Activated B cell treated with CpG ODN at 0.5 μM for 24 hours (primary cell): Measurements from ENCODE around the gene MCRIP2. TPM values are rescaled to one million over a fixed set of nuclear protein-coding genes. Genes with fewer than 3 reads are reported as not detected.

Source experiments
- ATAC-seq: fragments of 200-7000 bp; cut with Tn5 transposase; one replicate; pipeline ENCODE4 v1.10.0; 2021; ENCODE audit warnings: low read depth, mild to moderate bottlenecking, moderate library complexity
- CTCF ChIA-PET: fragments of 350-600 bp; sonication (Branson Sonifier 250); formaldehyde crosslinking; loops from one replicate; lab custom pipeline; 2021; ENCODE audit warnings: antibody characterized with exemption; lab: Charles Lee
- POLR2A ChIA-PET: fragments of 350-600 bp; sonication (Branson Sonifier 250); formaldehyde crosslinking; loops from one replicate; lab custom pipeline; 2021; ENCODE audit warnings: antibody characterized with exemption; lab: Charles Lee
- DNase-seq: peaks from one replicate; pipeline ENCODE4 v3.0.0; 2022
- H3K27ac Mint-ChIP-seq: one replicate; pipeline ENCODE4 v1.8.0; 2020; ENCODE audit warnings: mixed read lengths
- H3K27me3 Mint-ChIP-seq: one replicate; pipeline ENCODE4 v1.8.0; 2021; ENCODE audit warnings: mixed read lengths
- H3K36me3 Mint-ChIP-seq: one replicate; pipeline ENCODE4 v1.8.0; 2021; ENCODE audit warnings: low read depth, mixed read lengths
- H3K4me1 Mint-ChIP-seq: one replicate; pipeline ENCODE4 v1.8.0; 2021; ENCODE audit warnings: mixed read lengths
- H3K4me3 Mint-ChIP-seq: one replicate; pipeline ENCODE4 v1.8.0; 2020; ENCODE audit warnings: mild to moderate bottlenecking, mixed read lengths
- H3K9me3 Mint-ChIP-seq: one replicate; pipeline ENCODE4 v1.8.0; 2020; ENCODE audit warnings: mixed read lengths
- CTCF ChIP-seq: fragments of 200-600 bp; IDR thresholded peaks from one replicate; pipeline ENCODE4 v1.8.0; 2022; ENCODE audit warnings: antibody characterized with exemption, mild to moderate bottlenecking
- intact Hi-C: fragments of 100-400 bp; cut with micrococcal nuclease; formaldehyde crosslinking; loops from one replicate; pipeline ENCODE4 v1.15.1; 2024
- total RNA-seq: library from RNA; stranded (reverse); gene quantifications from 2 replicates; pipeline ENCODE4 v1.2.3, GENCODE V29; 2022

The MCRIP2 gene
- total RNA-seq, 1 donor from 2014 or later, result 38.9 TPM

- H3K27me3 Mint-ChIP-seq, result no peaks in the 10 kb centered on the region
- peak; percentile 61 for DNase-seq
- ChIA-PET CTCF (no interaction called here), POLR2A (interaction anchor here (1.4 to 1.9 kb wide), 2 partner anchors 20 to 24 kb away, joined by 4 to 11 read pairs; partner anchors contain the start of genes METTL26 and STUB1)
- peak overlapping the region; percentile 55 for H3K4me3 Mint-ChIP-seq
- no peaks in the 10 kb centered on the region for H3K36me3 Mint-ChIP-seq
- H3K9me3 Mint-ChIP-seq, result no peaks in the 10 kb centered on the region
- no peak overlapping the region for H3K27ac Mint-ChIP-seq
- intact Hi-C loops, result loop anchor here (1.0 to 2.0 kb wide), 6 partner anchors 11 to 268 kb away; partner anchors contain the start of genes METTL26 and WDR90
- peak; percentile 91 for ATAC-seq
- TF ChIP-seq CTCF, result no peak
- H3K4me1 Mint-ChIP-seq, result peaks cover 7% of the 10 kb centered on the region
These were observed 19.0 kb downstream of the MCRIP2 start for GRCh38 chr16:660459-661183.

- no peak for ATAC-seq
- DNase-seq, result no peak
- no peak for TF ChIP-seq CTCF
- Mint-ChIP-seq H3K4me3 (peak overlapping the region; percentile 19), H3K27ac (no peak overlapping the region), H3K4me1 (peaks cover 7% of the 10 kb centered on the region), H3K9me3 (no peaks in the 10 kb centered on the region), H3K27me3 (no peaks in the 10 kb centered on the region), H3K36me3 (no peaks in the 10 kb centered on the region)
- ChIA-PET POLR2A (interaction anchor here (1.4 to 1.9 kb wide), 2 partner anchors 19 to 25 kb away, joined by 4 to 11 read pairs; partner anchors contain the start of genes METTL26 and STUB1), CTCF (no interaction called here)
- intact Hi-C loops, result loop anchor here (2.0 kb wide), 4 partner anchors 17 to 269 kb away; partner anchors contain the start of gene METTL26
These were observed 19.7 kb downstream of the MCRIP2 start for GRCh38 chr16:661184-661821.

GRCh38 chr16:662095-662494, 20.5 kb downstream of the MCRIP2 start:
- Mint-ChIP-seq H3K4me3 (no peak overlapping the region), H3K27me3 (no peaks in the 10 kb centered on the region), H3K4me1 (peaks cover 7% of the 10 kb centered on the region), H3K27ac (no peak overlapping the region), H3K9me3 (no peaks in the 10 kb centered on the region), H3K36me3 (no peaks in the 10 kb centered on the region)
- ChIA-PET POLR2A (no interaction called here), CTCF (no interaction called here)
- DNase-seq (no peak), ATAC-seq (no peak)
- intact Hi-C loops, result no loop called here
- TF ChIP-seq CTCF, result no peak

GRCh38 chr16:662597-662996, 21.0 kb downstream of the MCRIP2 start:
- CTCF ChIA-PET, result no interaction called here
- ATAC-seq, result no peak
- Mint-ChIP-seq H3K4me3 (no peak overlapping the region), H3K27me3 (no peaks in the 10 kb centered on the region), H3K27ac (no peak overlapping the region), H3K9me3 (no peaks in the 10 kb centered on the region), H3K4me1 (peaks cover 11% of the 10 kb centered on the region), H3K36me3 (no peaks in the 10 kb centered on the region)
- intact Hi-C loops, result no loop called here
- POLR2A ChIA-PET, result no interaction called here
- no peak for DNase-seq
- TF ChIP-seq CTCF, result no peak

GRCh38 chr16:666572-666971, 24.9 kb downstream of the MCRIP2 start:
- no peak for TF ChIP-seq CTCF
- intact Hi-C loops, result loop anchor here (5.0 kb wide), 1 partner anchor 139 kb away; the partner anchor contains the start of gene CAPN15
- no peak for ATAC-seq

More at GRCh38 chr16:666572-666971, 24.9 kb downstream of the MCRIP2 start:
- Mint-ChIP-seq H3K27me3 (no peaks in the 10 kb centered on the region), H3K4me3 (no peak overlapping the region), H3K27ac (no peak overlapping the region), H3K36me3 (peaks cover 16% of the 10 kb centered on the region), H3K9me3 (no peaks in the 10 kb centered on the region), H3K4me1 (peaks cover 12% of the 10 kb centered on the region)
- ChIA-PET CTCF (interaction anchor here (1.2 kb wide), 1 partner anchor 88 kb away, joined by 4 read pairs; no protein-coding TSS in a partner anchor), POLR2A (interaction anchor here (1.1 to 5.1 kb wide), 3 partner anchors 14 to 30 kb away, joined by 3 to 41 read pairs (median 14); partner anchors contain the start of genes METTL26, STUB1 and WDR24)
- no peak for DNase-seq
